Keratinocyte (primary cell): ENCODE data around the gene OR51F1. TPM values are rescaled to one million over a fixed set of nuclear protein-coding genes. Genes with fewer than 3 reads are reported as not detected.
"Not testable (repeated sequence)": the region's sequence is repeated elsewhere in the genome, so short reads cannot be mapped to it uniquely, and the experiment has no call there.

Experiments used
- DNase-seq: peaks from one replicate; pipeline ENCODE4 v3.0.0-alpha.2; 2011; ENCODE audit warnings: low read depth, missing footprints, low spot score
- FAIRE-seq: peaks from 2 replicates; lab custom pipeline; 2011; peaks lifted over from hg19 to GRCh38; lab: Jason Lieb, UNC
- H2AFZ ChIP-seq: 2 replicates; pipeline ENCODE4 v1.6.0; 2012; ENCODE audit warnings: low read length, control low read depth, inconsistent platforms; ENCODE audit not compliant: control insufficient read depth
- H3K27ac ChIP-seq: 2 replicates; pipeline ENCODE4 v1.5.1; 2011; ENCODE audit warnings: low read length; ENCODE audit not compliant: control insufficient read depth, insufficient read depth
- H3K27me3 ChIP-seq: 3 replicates; pipeline ENCODE4 v1.6.0; 2011; ENCODE audit warnings: low read length; ENCODE audit not compliant: control insufficient read depth, insufficient read depth; ENCODE audit errors: extremely low read depth
- H3K36me3 ChIP-seq, 2 experiments: 2 replicates in 1 of 2; 3 replicates in 1 of 2; pipeline ENCODE4 v1.5.1; 2011; ENCODE audit warnings: low read length in 2 of 2, mild to moderate bottlenecking in 1 of 2; ENCODE audit not compliant: control insufficient read depth in 2 of 2, insufficient read depth in 2 of 2; ENCODE audit errors: extremely low read depth in 1 of 2
- H3K4me1 ChIP-seq: 3 replicates; pipeline ENCODE4 v1.5.1; 2011; ENCODE audit warnings: low read length; ENCODE audit not compliant: control insufficient read depth, insufficient read depth; ENCODE audit errors: extremely low read depth
- H3K4me2 ChIP-seq: 3 replicates; pipeline ENCODE4 v1.6.0; 2011; ENCODE audit warnings: low read depth, low read length; ENCODE audit not compliant: control insufficient read depth, insufficient read depth; ENCODE audit errors: extremely low read depth
- H3K4me3 ChIP-seq, 3 experiments: fragments of 200-600 bp in 1 of 3; sonication (generic) in 1 of 3; 2 replicates in 2 of 3; 3 replicates in 1 of 3; pipeline ENCODE4 v1.5.1; 2011 to 2016; ENCODE audit warnings: low read length in 3 of 3, mild to moderate bottlenecking in 3 of 3, control low read depth in 2 of 3, inconsistent platforms in 1 of 3, low read depth in 1 of 3, mixed read lengths in 1 of 3, mixed run types in 1 of 3, moderate library complexity in 1 of 3; ENCODE audit not compliant: control insufficient read depth in 2 of 3, insufficient read depth in 2 of 3; ENCODE audit errors: extremely low read depth in 1 of 3
- H3K79me2 ChIP-seq: 2 replicates; pipeline ENCODE4 v1.6.0; 2012; ENCODE audit warnings: low read length; ENCODE audit not compliant: control insufficient read depth, insufficient read depth
- H3K9ac ChIP-seq: 3 replicates; pipeline ENCODE4 v1.6.0; 2011; ENCODE audit warnings: low read length; ENCODE audit not compliant: control insufficient read depth, insufficient read depth; ENCODE audit errors: extremely low read depth
- H3K9me1 ChIP-seq: 3 replicates; pipeline ENCODE4 v1.6.0; 2011; ENCODE audit warnings: low read length; ENCODE audit not compliant: control insufficient read depth, insufficient read depth; ENCODE audit errors: extremely low read depth
- H3K9me3 ChIP-seq: 2 replicates; pipeline ENCODE4 v1.5.1; 2012; ENCODE audit warnings: low read depth, low read length; ENCODE audit not compliant: control insufficient read depth
- H4K20me1 ChIP-seq: 3 replicates; pipeline ENCODE4 v1.6.0; 2011; ENCODE audit warnings: low read length; ENCODE audit not compliant: control insufficient read depth, insufficient read depth; ENCODE audit errors: extremely low read depth
- CTCF ChIP-seq, 3 experiments: IDR thresholded peaks in 1 of 3; conservative IDR thresholded peaks in 1 of 3; optimal IDR thresholded peaks in 1 of 3; 2 replicates in 2 of 3; 3 replicates in 1 of 3; pipeline versions ENCODE3 to v1.5.1; 2011; ENCODE audit warnings: low read length in 3 of 3, mild to moderate bottlenecking in 3 of 3, moderate library complexity in 2 of 3, control low read depth in 1 of 3, inconsistent platforms in 1 of 3; ENCODE audit not compliant: insufficient read depth in 2 of 3; ENCODE audit errors: extremely low read depth in 1 of 3
- EZH2 ChIP-seq: IDR thresholded peaks from one replicate; pipeline ENCODE4 v1.6.1; 2012; ENCODE audit warnings: inconsistent platforms, mild to moderate bottlenecking, low read length, moderate library complexity
- dilution Hi-C: fragments of 300-500 bp; cut with MboI; formaldehyde crosslinking; loops from one replicate; pipeline ENCODE4 v1.7.0; 2020; ENCODE audit warnings: low sequenced_read_pairs; ENCODE audit not compliant: extremely low pct_ligation_motif_present
- polyA plus RNA-seq, 5 experiments: library from polyadenylated mRNA; depleted of rRNA in 3 of 5; stranded (reverse) in 3 of 5; stranded (forward) in 1 of 5; unstranded in 1 of 5; fragments of >200 nt; gene quantifications; 1 replicate in 1 of 5; 2 replicates in 3 of 5; 3 replicates in 1 of 5; pipeline versions ENCODE4 v1.2.1 to v1.2.3, GENCODE V29; 2011 to 2012; ENCODE audit warnings: missing spikeins in 2 of 5, low read depth in 1 of 5, low replicate concordance in 1 of 5

The OR51F1 gene
- polyA plus RNA-seq, 1 donor (not counting 4 experiments of a cell fraction or from before 2014, with no cell fraction given), result not detected

- Histone ChIP-seq H3K9me1 (no peaks in the 10 kb centered on the region), H3K27ac (no peak overlapping the region), H3K4me1 (no peaks in the 10 kb centered on the region), H4K20me1 (no peaks in the 10 kb centered on the region), H3K9me3 (no peaks in the 10 kb centered on the region), H3K36me3 (no peaks in the 10 kb centered on the region), H2AFZ (no peak overlapping the region), H3K4me3 (no peak overlapping the region), H3K79me2 (no peaks in the 10 kb centered on the region), H3K27me3 (no peaks in the 10 kb centered on the region), H3K4me2 (no peak overlapping the region), H3K9ac (no peak overlapping the region)
- DNase-seq (no peak), FAIRE-seq (no peak)
- dilution Hi-C loops, result no loop called here
- no peak for TF ChIP-seq CTCF (optimal IDR thresholded peaks at IDR 0.05 in 1 of 3, IDR thresholded peaks at IDR 0.05 in 1 of 3, conservative IDR thresholded peaks at IDR 0.05 in 1 of 3; ENCODE audit: extremely low read depth in 1 of 3, insufficient read depth in 2 of 3, low read length in 3 of 3)
- no peak for TF ChIP-seq EZH2
These were observed 38.7 kb upstream of the OR51F1 start for GRCh38 chr11:4808476-4808875.

GRCh38 chr11:4804280-4804679 is 34.5 kb upstream of the OR51F1 start, which contains the start of gene OR52R1:
OR52R1 (minus strand) TSS chr11:4804380; CDS start chr11:4804380, 0 bp downstream.
- dilution Hi-C loops, result no loop called here
- TF ChIP-seq EZH2, result no peak
- no peaks in the 10 kb centered on the region for H3K79me2 ChIP-seq
- no peaks in the 10 kb centered on the region for H3K9me3 ChIP-seq
- H3K9ac ChIP-seq, result no peak within 1 kb of the TSS
- DNase-seq, result no peak
- no peak within 1 kb of the TSS for H3K4me3 ChIP-seq
- H3K27me3 ChIP-seq, result no peaks in the 10 kb centered on the region
- H3K27ac ChIP-seq, result no peak within 1 kb of the TSS
- FAIRE-seq, result no peak
- H4K20me1 ChIP-seq, result no peaks in the 10 kb centered on the region
- no peaks in the 10 kb centered on the region for H3K4me1 ChIP-seq
- no peak within 1 kb of the TSS for H2AFZ ChIP-seq
- H3K4me2 ChIP-seq, result no peak within 1 kb of the TSS
- no peaks in the 10 kb centered on the region for H3K9me1 ChIP-seq
- H3K36me3 ChIP-seq, result no peaks in the 10 kb centered on the region

GRCh38 chr11:4801316-4801715 is 31.6 kb upstream of the OR51F1 start:
- H2AFZ ChIP-seq, H3K9ac ChIP-seq, DNase-seq, H3K9me3 ChIP-seq, H3K27me3 ChIP-seq, H3K27ac ChIP-seq, H3K9me1 ChIP-seq, H3K4me2 ChIP-seq, H3K79me2 ChIP-seq, dilution Hi-C loops, H3K36me3 ChIP-seq, H4K20me1 ChIP-seq, H3K4me1 ChIP-seq, H3K4me3 ChIP-seq, FAIRE-seq: not testable (repeated sequence)
